ENCODE results near the gene RPS16.
"Not testable (repeated sequence)": the region's sequence is repeated elsewhere in the genome, so short reads cannot be mapped to it uniquely, and the experiment has no call there.

The RPS16 gene

GRCh38 chr19:39435499-39436349, at the start of gene RPS16:
RPS16 (minus strand) TSS chr19:39435949; CDS start chr19:39435895, 54 bp downstream.
- DNase-seq (ENCODE audit: low spot score) = peak; percentile 86

GRCh38 chr19:39483141-39483540, 47.4 kb upstream of the RPS16 start:
- no peak for DNase-seq (ENCODE audit: low spot score)

- no peak for DNase-seq (ENCODE audit: low spot score)
Observed at GRCh38 chr19:39481676-39482075, 45.9 kb upstream of the RPS16 start.

GRCh38 chr19:39481229-39481545, 45.4 kb upstream of the RPS16 start:
- no peak for DNase-seq (ENCODE audit: low spot score)

GRCh38 chr19:39480337-39481228, 44.8 kb upstream of the RPS16 start, which contains the start of gene TIMM50:
TIMM50 (plus strand) TSS chr19:39480838; CDS start chr19:39480854, 16 bp downstream.
- DNase-seq (ENCODE audit: low spot score) = peak; percentile 91

- no peak for DNase-seq (ENCODE audit: low spot score)
Observed at GRCh38 chr19:39479916-39480315, 44.2 kb upstream of the RPS16 start.

GRCh38 chr19:39479319-39479801, 43.6 kb upstream of the RPS16 start:
- DNase-seq (ENCODE audit: low spot score) = not testable (repeated sequence)

- DNase-seq (ENCODE audit: low spot score) = no peak
Observed at GRCh38 chr19:39475748-39476147, 40.0 kb upstream of the RPS16 start.

GRCh38 chr19:39474139-39474620, 38.4 kb upstream of the RPS16 start:
- DNase-seq (ENCODE audit: low spot score) = peak; percentile 78

- no peak for DNase-seq (ENCODE audit: low spot score)
Observed at GRCh38 chr19:39473443-39473960, 37.8 kb upstream of the RPS16 start.

GRCh38 chr19:39472746-39473442, 37.1 kb upstream of the RPS16 start:
- no peak for DNase-seq (ENCODE audit: low spot score)

- DNase-seq (ENCODE audit: low spot score) = no peak
Observed at GRCh38 chr19:39471756-39472536, 36.2 kb upstream of the RPS16 start.

GRCh38 chr19:39470724-39471339, 35.1 kb upstream of the RPS16 start:
- DNase-seq (ENCODE audit: low spot score) = no peak

- DNase-seq (ENCODE audit: low spot score) = no peak
Observed at GRCh38 chr19:39469567-39469966, 33.8 kb upstream of the RPS16 start.

GRCh38 chr19:39469036-39469435, 33.3 kb upstream of the RPS16 start:
- DNase-seq (ENCODE audit: low spot score) = no peak

- DNase-seq (ENCODE audit: low spot score) = no peak
Observed at GRCh38 chr19:39467941-39468340, 32.2 kb upstream of the RPS16 start.

GRCh38 chr19:39465956-39466747, 30.4 kb upstream of the RPS16 start:
- DNase-seq (ENCODE audit: low spot score) = no peak

GRCh38 chr19:39463403-39463802, 27.7 kb upstream of the RPS16 start:
- DNase-seq (ENCODE audit: low spot score) = no peak

GRCh38 chr19:39451257-39451656, 15.5 kb upstream of the RPS16 start:
- DNase-seq (ENCODE audit: low spot score) = not testable (repeated sequence)
